Measurements from ENCODE around the gene SARDH.

SARDH gene

GRCh38 chr9:133737774-133738639, at the start of gene SARDH:
Gene SARDH, minus strand, starts transcription at chr9:133738352. Its CDS starts 4,179 bp downstream, at chr9:133734173.
- peak in 1 of 2 donors; percentile 25 for DNase-seq (ENCODE audit: low read depth in 1 of 2, low spot score in 1 of 2)

GRCh38 chr9:133787754-133788025, 49.5 kb upstream of the SARDH start:
- DNase-seq (ENCODE audit: low read depth in 1 of 2, low spot score in 1 of 2), result no peak

GRCh38 chr9:133786907-133787753, 49.0 kb upstream of the SARDH start:
- no peak for DNase-seq (ENCODE audit: low read depth in 1 of 2, low spot score in 1 of 2)

GRCh38 chr9:133786371-133786753, 48.2 kb upstream of the SARDH start:
- no peak for DNase-seq (ENCODE audit: low read depth in 1 of 2, low spot score in 1 of 2)

GRCh38 chr9:133785753-133786370, 47.7 kb upstream of the SARDH start:
- no peak for DNase-seq (ENCODE audit: low read depth in 1 of 2, low spot score in 1 of 2)

- no peak for DNase-seq (ENCODE audit: low read depth in 1 of 2, low spot score in 1 of 2)
Observed at GRCh38 chr9:133784731-133785561, 46.8 kb upstream of the SARDH start.

- no peak for DNase-seq (ENCODE audit: low read depth in 1 of 2, low spot score in 1 of 2)
Observed at GRCh38 chr9:133783331-133783731, 45.2 kb upstream of the SARDH start.

- DNase-seq (ENCODE audit: low read depth in 1 of 2, low spot score in 1 of 2), result peak; percentile 30 to 51
Observed at GRCh38 chr9:133782157-133783130, 44.3 kb upstream of the SARDH start.

- no peak for DNase-seq (ENCODE audit: low read depth in 1 of 2, low spot score in 1 of 2)
Observed at GRCh38 chr9:133781828-133782135, 43.6 kb upstream of the SARDH start.

- no peak for DNase-seq (ENCODE audit: low read depth in 1 of 2, low spot score in 1 of 2)
Observed at GRCh38 chr9:133780962-133781827, 43.0 kb upstream of the SARDH start.

GRCh38 chr9:133780404-133780945, 42.3 kb upstream of the SARDH start:
- DNase-seq (ENCODE audit: low read depth in 1 of 2, low spot score in 1 of 2), result no peak

GRCh38 chr9:133779516-133780403, 41.6 kb upstream of the SARDH start:
- DNase-seq (ENCODE audit: low read depth in 1 of 2, low spot score in 1 of 2), result no peak

- no peak for DNase-seq (ENCODE audit: low read depth in 1 of 2, low spot score in 1 of 2)
Observed at GRCh38 chr9:133779081-133779480, 40.9 kb upstream of the SARDH start.

GRCh38 chr9:133778336-133779013, 40.3 kb upstream of the SARDH start:
- no peak for DNase-seq (ENCODE audit: low read depth in 1 of 2, low spot score in 1 of 2)

- no peak for DNase-seq (ENCODE audit: low read depth in 1 of 2, low spot score in 1 of 2)
Observed at GRCh38 chr9:133777871-133778270, 39.7 kb upstream of the SARDH start.

GRCh38 chr9:133777068-133777791, 39.1 kb upstream of the SARDH start:
- no peak for DNase-seq (ENCODE audit: low read depth in 1 of 2, low spot score in 1 of 2)

Data from stimulated activated CD4-positive, alpha-beta T cell treated with anti-CD3 and anti-CD28 coated beads, Interleukin-15, amount 100 ng/mL, for 1 hour (primary cell).